Measurements from ENCODE around the gene DCX. TPM values are rescaled to one million over a fixed set of nuclear protein-coding genes. Genes with fewer than 3 reads are reported as not detected.

The DCX gene
- polyA plus RNA-seq (2012; ENCODE audit: insufficient read length, low read depth): not detected

GRCh38 chrX:111411983-111412382 lies at the start of gene DCX:
Gene DCX (minus strand): TSS chrX:111412192. CDS start chrX:111410398, 1,794 bp downstream.
- TF ChIP-seq REST (IDR thresholded peaks at IDR 0.05; ENCODE audit: insufficient read depth in 1 of 2, low read depth in 2 of 2, low read length in 2 of 2) (no peak), POLR2AphosphoS5 (IDR thresholded peaks at IDR 0.05; ENCODE audit: low read depth, low read length) (no peak), FOXP2 (optimal IDR thresholded peaks at IDR 0.05; ENCODE audit: borderline replicate concordance, extremely low read depth, extremely low read length, insufficient read depth) (no peak)

GRCh38 chrX:111460607-111461006 lies 48.6 kb upstream of the DCX start:
- no peak for TF ChIP-seq TAF1 (IDR thresholded peaks at IDR 0.05; ENCODE audit: borderline replicate concordance, insufficient read depth, low read length)
- no peak for TF ChIP-seq FOXP2 (optimal IDR thresholded peaks at IDR 0.05; ENCODE audit: borderline replicate concordance, extremely low read depth, extremely low read length, insufficient read depth)
- TF ChIP-seq REST (IDR thresholded peaks at IDR 0.05; ENCODE audit: insufficient read depth in 1 of 2, low read depth in 2 of 2, low read length in 2 of 2): no peak
- no peak for TF ChIP-seq POLR2AphosphoS5 (IDR thresholded peaks at IDR 0.05; ENCODE audit: low read depth, low read length)
- no peak for TF ChIP-seq SIN3A (IDR thresholded peaks at IDR 0.05; ENCODE audit: borderline replicate concordance, insufficient read depth, low read length)

- TF ChIP-seq TAF1 (IDR thresholded peaks at IDR 0.05; ENCODE audit: borderline replicate concordance, insufficient read depth, low read length): no peak
- TF ChIP-seq SIN3A (IDR thresholded peaks at IDR 0.05; ENCODE audit: borderline replicate concordance, insufficient read depth, low read length): no peak
- TF ChIP-seq POLR2AphosphoS5 (IDR thresholded peaks at IDR 0.05; ENCODE audit: low read depth, low read length): no peak
- TF ChIP-seq FOXP2 (optimal IDR thresholded peaks at IDR 0.05; ENCODE audit: borderline replicate concordance, extremely low read depth, extremely low read length, insufficient read depth): no peak
- no peak for TF ChIP-seq REST (IDR thresholded peaks at IDR 0.05; ENCODE audit: insufficient read depth in 1 of 2, low read depth in 2 of 2, low read length in 2 of 2)
These were observed 35.3 kb upstream of the DCX start for GRCh38 chrX:111447298-111447697.

- TF ChIP-seq FOXP2 (optimal IDR thresholded peaks at IDR 0.05; ENCODE audit: borderline replicate concordance, extremely low read depth, extremely low read length, insufficient read depth) (no peak), POLR2AphosphoS5 (IDR thresholded peaks at IDR 0.05; ENCODE audit: low read depth, low read length) (no peak), SIN3A (IDR thresholded peaks at IDR 0.05; ENCODE audit: borderline replicate concordance, insufficient read depth, low read length) (no peak), REST (IDR thresholded peaks at IDR 0.05; ENCODE audit: insufficient read depth in 1 of 2, low read depth in 2 of 2, low read length in 2 of 2) (no peak), TAF1 (IDR thresholded peaks at IDR 0.05; ENCODE audit: borderline replicate concordance, insufficient read depth, low read length) (no peak)
These were observed 33.5 kb upstream of the DCX start for GRCh38 chrX:111445485-111445884.

- TF ChIP-seq REST (IDR thresholded peaks at IDR 0.05; ENCODE audit: insufficient read depth in 1 of 2, low read depth in 2 of 2, low read length in 2 of 2) (no peak), TAF1 (IDR thresholded peaks at IDR 0.05; ENCODE audit: borderline replicate concordance, insufficient read depth, low read length) (no peak), POLR2AphosphoS5 (IDR thresholded peaks at IDR 0.05; ENCODE audit: low read depth, low read length) (no peak), SIN3A (IDR thresholded peaks at IDR 0.05; ENCODE audit: borderline replicate concordance, insufficient read depth, low read length) (no peak), FOXP2 (optimal IDR thresholded peaks at IDR 0.05; ENCODE audit: borderline replicate concordance, extremely low read depth, extremely low read length, insufficient read depth) (no peak)
These were observed 32.9 kb upstream of the DCX start for GRCh38 chrX:111444881-111445280.
